Fibroblast of skin of left biceps (primary cell): ENCODE results near the gene KDM5C.
"Not testable (repeated sequence)": the region's sequence is repeated elsewhere in the genome, so short reads cannot be mapped to it uniquely, and the experiment has no call there.

Source experiments
- DNase-seq, 2 experiments: peaks; one replicate each; pipeline ENCODE4 v3.0.0-alpha.2; 2013; ENCODE audit warnings: low read depth in 2 of 2

The KDM5C gene

GRCh38 chrX:53190363-53190960, 34.5 kb downstream of the KDM5C start:
- DNase-seq: no peak

GRCh38 chrX:53188763-53189162, 36.2 kb downstream of the KDM5C start:
- DNase-seq: no peak

GRCh38 chrX:53186351-53186750, 38.7 kb downstream of the KDM5C start:
- DNase-seq: no peak

- peak; percentile 35 to 55 for DNase-seq
Measured at GRCh38 chrX:53184836-53185235, 40.2 kb downstream of the KDM5C start.

GRCh38 chrX:53171356-53171755, 53.7 kb downstream of the KDM5C start:
- DNase-seq: no peak

GRCh38 chrX:53166103-53166502, 58.9 kb downstream of the KDM5C start:
- DNase-seq: no peak

- DNase-seq: not testable (repeated sequence)
Measured at GRCh38 chrX:53164566-53164965, 60.4 kb downstream of the KDM5C start.

- DNase-seq: no peak
Measured at GRCh38 chrX:53163436-53163835, 61.6 kb downstream of the KDM5C start.

GRCh38 chrX:53160297-53160983, 64.6 kb downstream of the KDM5C start:
- no peak for DNase-seq

GRCh38 chrX:53159184-53159583, 65.8 kb downstream of the KDM5C start:
- no peak for DNase-seq

- no peak for DNase-seq
Measured at GRCh38 chrX:53156207-53156596, 68.8 kb downstream of the KDM5C start.

GRCh38 chrX:53155512-53156206, 69.3 kb downstream of the KDM5C start:
- DNase-seq: no peak

- DNase-seq: no peak
Measured at GRCh38 chrX:53153581-53153980, 71.4 kb downstream of the KDM5C start.
